HCT116 (cell line): ENCODE results near the gene PRKCH. TPM values are rescaled to one million over a fixed set of nuclear protein-coding genes. Genes with fewer than 3 reads are reported as not detected.

Source experiments
- ATAC-seq: fragments of 200-7000 bp; cut with Tn5 transposase; 2 replicates; pipeline ENCODE4 v1.9.1; 2020; ENCODE audit warnings: mild to moderate bottlenecking, moderate library complexity
- BruUV-seq: library from RNA; stranded (reverse); fragments of 400-500 nt; replicated peaks from 2 replicates; lab custom pipeline; 2021; lab: Mats Ljungman, UMichigan
- CTCF ChIA-PET: fragments of 300-600 bp; sonication (Branson Sonifier 250); formaldehyde crosslinking; loops from one replicate; lab custom pipeline; 2021; ENCODE audit warnings: antibody characterized with exemption; lab: Charles Lee
- POLR2A ChIA-PET: fragments of 300-600, 350-600 bp; sonication (Branson Sonifier 250); formaldehyde crosslinking; loops from one replicate; lab custom pipeline; 2021; ENCODE audit warnings: antibody characterized with exemption; lab: Charles Lee
- RAD21 ChIA-PET, 2 experiments: fragments of 300-600 bp; sonication (Branson Sonifier 250); formaldehyde crosslinking; loops; one replicate each; lab custom pipeline; 2023; ENCODE audit warnings: low total read pairs in 2 of 2; ENCODE audit not compliant: uncharacterized antibody in 2 of 2, unreplicated experiment in 2 of 2, low non-redundant PET in 1 of 2; lab: Charles Lee
- DNase-seq: peaks from one replicate; pipeline ENCODE4 v3.0.0-alpha.2; 2010; ENCODE audit warnings: low read depth, low spot score
- H2AFZ ChIP-seq: fragments of 200-600 bp; shearing (Covaris generic), sonication (generic); 2 replicates; pipeline ENCODE4 v1.6.1; 2017; ENCODE audit warnings: low read depth, mixed run types, mixed read lengths, antibody characterized with exemption, low read length; ENCODE audit not compliant: poor library complexity, severe bottlenecking
- H3K27ac ChIP-seq: 2 replicates; pipeline ENCODE4 v1.5.1; 2012; ENCODE audit warnings: low read depth, low read length
- H3K27me3 ChIP-seq: fragments of 200-600 bp; sonication (generic); 2 replicates; pipeline ENCODE4 v1.6.1; 2016; ENCODE audit warnings: mixed run types, low read length, mixed read lengths; ENCODE audit not compliant: insufficient read depth
- H3K36me3 ChIP-seq, 2 experiments: fragments of 200-500 bp in 1 of 2; fragments of 200-600 bp in 1 of 2; sonication (Bioruptor generic) in 1 of 2; sonication (generic) in 1 of 2; 2 replicates each; pipeline versions ENCODE4 v1.5.1 to v1.6.1; 2014 to 2016; ENCODE audit warnings: low read length in 2 of 2, inconsistent platforms in 1 of 2, mixed read lengths in 1 of 2, mixed run types in 1 of 2; ENCODE audit not compliant: insufficient read depth in 2 of 2, control insufficient read depth in 1 of 2
- H3K4me1 ChIP-seq, 2 experiments: fragments of 200-600 bp in 1 of 2; sonication (generic) in 1 of 2; 2 replicates each; pipeline versions ENCODE4 v1.5.1 to v1.6.1; 2012 to 2017; ENCODE audit warnings: low read length in 2 of 2, inconsistent platforms in 1 of 2, mild to moderate bottlenecking in 1 of 2, mixed read lengths in 1 of 2, mixed run types in 1 of 2, moderate library complexity in 1 of 2; ENCODE audit not compliant: insufficient read depth in 2 of 2, control insufficient read depth in 1 of 2
- H3K4me2 ChIP-seq: fragments of 200-600 bp; sonication (generic); 2 replicates; pipeline ENCODE4 v1.6.1; 2017; ENCODE audit warnings: mixed run types, low read length, mixed read lengths
- H3K4me3 ChIP-seq, 2 experiments: fragments of 200-600 bp in 1 of 2; sonication (generic) in 1 of 2; replicated peaks in 1 of 2; 2 replicates each; pipeline ENCODE4 v1.5.1; 2011 to 2016; ENCODE audit warnings: low read length in 2 of 2, control low read depth in 1 of 2, low read depth in 1 of 2, mild to moderate bottlenecking in 1 of 2, mixed read lengths in 1 of 2, mixed run types in 1 of 2
- H3K79me2 ChIP-seq: fragments of 200-600 bp; sonication (generic); 2 replicates; pipeline ENCODE4 v1.6.1; 2017; ENCODE audit warnings: mild to moderate bottlenecking, mixed run types, low read length, moderate library complexity, mixed read lengths; ENCODE audit not compliant: insufficient read depth
- H3K9ac ChIP-seq: fragments of 200-600 bp; sonication (generic); 2 replicates; pipeline ENCODE4 v1.6.1; 2016; ENCODE audit warnings: low read length, mixed read lengths
- H3K9me2 ChIP-seq: fragments of 200-600 bp; sonication (generic), shearing (Covaris generic); 2 replicates; pipeline ENCODE4 v1.6.1; 2017; ENCODE audit warnings: mixed run types, mild to moderate bottlenecking, moderate library complexity; ENCODE audit not compliant: insufficient read depth
- H3K9me3 ChIP-seq, 2 experiments: fragments of 200-500 bp in 1 of 2; fragments of 200-600 bp in 1 of 2; sonication (Bioruptor generic) in 1 of 2; sonication (generic) in 1 of 2; 2 replicates each; pipeline ENCODE4 v1.6.1; 2014 to 2017; ENCODE audit warnings: low read length in 2 of 2, mixed read lengths in 2 of 2, inconsistent platforms in 1 of 2, low read depth in 1 of 2, mild to moderate bottlenecking in 1 of 2, mixed run types in 1 of 2, moderate library complexity in 1 of 2; ENCODE audit not compliant: control insufficient read depth in 1 of 2, insufficient read depth in 1 of 2
- H4K20me1 ChIP-seq: fragments of 200-600 bp; sonication (generic), shearing (Covaris generic); 2 replicates; pipeline ENCODE4 v1.6.1; 2017; ENCODE audit warnings: mixed run types, mild to moderate bottlenecking, moderate library complexity; ENCODE audit not compliant: insufficient read depth
- CBX3 ChIP-seq: IDR thresholded peaks from 2 replicates; pipeline ENCODE4 v1.6.1; 2012; ENCODE audit warnings: low read depth
- CEBPB ChIP-seq: IDR thresholded peaks from 2 replicates; pipeline ENCODE4 v1.6.1; 2012; ENCODE audit warnings: low read depth
- EGR1 ChIP-seq: IDR thresholded peaks from 2 replicates; pipeline ENCODE4 v1.6.1; 2012; ENCODE audit warnings: low read depth
- EZH2 ChIP-seq: fragments of 200-600 bp; sonication (generic); IDR thresholded peaks from 2 replicates; pipeline ENCODE4 v1.6.1; 2017; ENCODE audit warnings: antibody characterized with exemption, mixed run types
- EZH2phosphoT487 ChIP-seq: fragments of 200-600 bp; IDR thresholded peaks from 2 replicates; pipeline ENCODE4 v1.6.1; 2018; ENCODE audit warnings: antibody characterized with exemption, borderline replicate concordance
- JUND ChIP-seq: IDR thresholded peaks from 2 replicates; pipeline ENCODE4 v1.6.1; 2012
- POLR2A ChIP-seq: IDR thresholded peaks from 2 replicates; pipeline ENCODE4 v1.7.0; 2011; ENCODE audit warnings: borderline replicate concordance; ENCODE audit not compliant: insufficient read depth, insufficient read length; ENCODE audit errors: extremely low read depth
- POLR2AphosphoS5 ChIP-seq: IDR thresholded peaks from 2 replicates; pipeline ENCODE4 v1.6.1; 2011; ENCODE audit warnings: mild to moderate bottlenecking, low read depth, low read length, moderate library complexity
- RAD21 ChIP-seq: IDR thresholded peaks from 2 replicates; pipeline ENCODE4 v1.6.1; 2012; ENCODE audit warnings: low read depth, mild to moderate bottlenecking
- YY1 ChIP-seq: IDR thresholded peaks from 2 replicates; pipeline ENCODE4 v1.6.1; 2011; ENCODE audit warnings: low read length, low read depth, moderate library complexity, mild to moderate bottlenecking; ENCODE audit not compliant: insufficient replicate concordance; ENCODE audit errors: extremely low read depth
- ZFX ChIP-seq: fragments of 450-650 bp; IDR thresholded peaks from 2 replicates; pipeline ENCODE4 v1.6.1; 2017
- ZNF274 ChIP-seq: fragments of 200-500 bp; sonication (Bioruptor generic); IDR thresholded peaks from 2 replicates; pipeline ENCODE4 v1.6.1; 2014; ENCODE audit warnings: mild to moderate bottlenecking, low read depth, low read length, inconsistent platforms
- intact Hi-C: fragments of 100-400 bp; cut with micrococcal nuclease; formaldehyde crosslinking; loops from 2 replicates; pipeline ENCODE4 v1.10.0; 2022
- total RNA-seq: library from RNA; stranded (reverse); gene quantifications from one replicate; pipeline ENCODE4 v1.2.1, GENCODE V29; 2021; ENCODE audit not compliant: unreplicated experiment
- TF ChIP-seq, protein P1 (sequence below): IDR thresholded peaks from 2 replicates; pipeline ENCODE4 v1.6.1; 2011; ENCODE audit warnings: mild to moderate bottlenecking, low read length, moderate library complexity; ENCODE audit not compliant: insufficient replicate concordance; ENCODE audit errors: extremely low read depth
- TF ChIP-seq, protein P2 (sequence below): IDR thresholded peaks from 2 replicates; pipeline ENCODE4 v1.6.1; 2012
- TF ChIP-seq, protein P3 (sequence below): IDR thresholded peaks from 2 replicates; pipeline ENCODE4 v1.6.1; 2012
- TF ChIP-seq, protein P4 (sequence below): IDR thresholded peaks from 2 replicates; pipeline ENCODE4 v1.6.1; 2012; ENCODE audit warnings: low read depth

The PRKCH gene
- total RNA-seq, 1 experiment from 2014 or later, result 16.6 TPM

DNA sequence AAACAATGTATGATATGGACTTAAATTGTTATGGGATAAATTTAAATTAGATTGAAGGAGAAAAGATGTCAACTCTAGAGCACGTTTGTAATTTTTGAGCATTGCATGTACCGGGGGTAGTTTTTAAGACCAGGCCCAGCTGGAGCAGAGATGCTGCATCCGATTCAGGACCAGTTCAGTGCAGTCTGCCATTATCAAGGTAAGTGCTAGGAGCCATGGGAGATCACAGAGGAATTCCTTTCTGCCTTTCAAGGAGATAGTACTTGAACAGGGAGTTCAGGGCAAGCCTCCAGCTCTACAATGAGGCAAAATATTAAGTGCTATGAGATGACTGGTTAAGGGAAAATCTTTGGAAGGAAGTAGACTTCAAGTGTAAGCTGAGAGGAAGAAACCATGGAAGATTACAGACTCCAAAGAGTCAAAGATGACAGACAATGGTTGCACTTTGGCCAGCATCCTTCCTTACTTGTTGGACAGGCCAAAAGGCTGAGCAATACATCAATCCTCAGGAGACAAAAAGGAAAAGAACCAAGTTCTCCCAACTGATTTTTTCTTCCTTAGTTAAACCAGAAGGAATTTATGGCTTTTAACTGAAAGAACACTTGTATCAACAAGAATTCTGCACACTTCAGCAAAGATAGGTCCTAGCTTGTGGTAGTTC, 260.7 kb downstream of the PRKCH start:
- TF ChIP-seq, protein P1, sequence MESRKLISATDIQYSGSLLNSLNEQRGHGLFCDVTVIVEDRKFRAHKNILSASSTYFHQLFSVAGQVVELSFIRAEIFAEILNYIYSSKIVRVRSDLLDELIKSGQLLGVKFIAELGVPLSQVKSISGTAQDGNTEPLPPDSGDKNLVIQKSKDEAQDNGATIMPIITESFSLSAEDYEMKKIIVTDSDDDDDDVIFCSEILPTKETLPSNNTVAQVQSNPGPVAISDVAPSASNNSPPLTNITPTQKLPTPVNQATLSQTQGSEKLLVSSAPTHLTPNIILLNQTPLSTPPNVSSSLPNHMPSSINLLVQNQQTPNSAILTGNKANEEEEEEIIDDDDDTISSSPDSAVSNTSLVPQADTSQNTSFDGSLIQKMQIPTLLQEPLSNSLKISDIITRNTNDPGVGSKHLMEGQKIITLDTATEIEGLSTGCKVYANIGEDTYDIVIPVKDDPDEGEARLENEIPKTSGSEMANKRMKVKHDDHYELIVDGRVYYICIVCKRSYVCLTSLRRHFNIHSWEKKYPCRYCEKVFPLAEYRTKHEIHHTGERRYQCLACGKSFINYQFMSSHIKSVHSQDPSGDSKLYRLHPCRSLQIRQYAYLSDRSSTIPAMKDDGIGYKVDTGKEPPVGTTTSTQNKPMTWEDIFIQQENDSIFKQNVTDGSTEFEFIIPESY, result no peak
- TF ChIP-seq JUND (no peak), CEBPB (no peak), ZNF274 (no peak), YY1 (no peak), POLR2AphosphoS5 (no peak), EZH2phosphoT487 (no peak), EZH2 (no peak), RAD21 (no peak), POLR2A (no peak), EGR1 (no peak), CBX3 (no peak), ZFX (no peak)
- TF ChIP-seq, protein P2, sequence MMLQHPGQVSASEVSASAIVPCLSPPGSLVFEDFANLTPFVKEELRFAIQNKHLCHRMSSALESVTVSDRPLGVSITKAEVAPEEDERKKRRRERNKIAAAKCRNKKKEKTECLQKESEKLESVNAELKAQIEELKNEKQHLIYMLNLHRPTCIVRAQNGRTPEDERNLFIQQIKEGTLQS, result no peak
- TF ChIP-seq, protein P3, sequence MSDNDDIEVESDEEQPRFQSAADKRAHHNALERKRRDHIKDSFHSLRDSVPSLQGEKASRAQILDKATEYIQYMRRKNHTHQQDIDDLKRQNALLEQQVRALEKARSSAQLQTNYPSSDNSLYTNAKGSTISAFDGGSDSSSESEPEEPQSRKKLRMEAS, result no peak
- TF ChIP-seq, protein P4, sequence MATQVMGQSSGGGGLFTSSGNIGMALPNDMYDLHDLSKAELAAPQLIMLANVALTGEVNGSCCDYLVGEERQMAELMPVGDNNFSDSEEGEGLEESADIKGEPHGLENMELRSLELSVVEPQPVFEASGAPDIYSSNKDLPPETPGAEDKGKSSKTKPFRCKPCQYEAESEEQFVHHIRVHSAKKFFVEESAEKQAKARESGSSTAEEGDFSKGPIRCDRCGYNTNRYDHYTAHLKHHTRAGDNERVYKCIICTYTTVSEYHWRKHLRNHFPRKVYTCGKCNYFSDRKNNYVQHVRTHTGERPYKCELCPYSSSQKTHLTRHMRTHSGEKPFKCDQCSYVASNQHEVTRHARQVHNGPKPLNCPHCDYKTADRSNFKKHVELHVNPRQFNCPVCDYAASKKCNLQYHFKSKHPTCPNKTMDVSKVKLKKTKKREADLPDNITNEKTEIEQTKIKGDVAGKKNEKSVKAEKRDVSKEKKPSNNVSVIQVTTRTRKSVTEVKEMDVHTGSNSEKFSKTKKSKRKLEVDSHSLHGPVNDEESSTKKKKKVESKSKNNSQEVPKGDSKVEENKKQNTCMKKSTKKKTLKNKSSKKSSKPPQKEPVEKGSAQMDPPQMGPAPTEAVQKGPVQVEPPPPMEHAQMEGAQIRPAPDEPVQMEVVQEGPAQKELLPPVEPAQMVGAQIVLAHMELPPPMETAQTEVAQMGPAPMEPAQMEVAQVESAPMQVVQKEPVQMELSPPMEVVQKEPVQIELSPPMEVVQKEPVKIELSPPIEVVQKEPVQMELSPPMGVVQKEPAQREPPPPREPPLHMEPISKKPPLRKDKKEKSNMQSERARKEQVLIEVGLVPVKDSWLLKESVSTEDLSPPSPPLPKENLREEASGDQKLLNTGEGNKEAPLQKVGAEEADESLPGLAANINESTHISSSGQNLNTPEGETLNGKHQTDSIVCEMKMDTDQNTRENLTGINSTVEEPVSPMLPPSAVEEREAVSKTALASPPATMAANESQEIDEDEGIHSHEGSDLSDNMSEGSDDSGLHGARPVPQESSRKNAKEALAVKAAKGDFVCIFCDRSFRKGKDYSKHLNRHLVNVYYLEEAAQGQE, result no peak
- ChIA-PET RAD21 (no interaction called here), CTCF (no interaction called here), POLR2A (interaction anchor here (0.8 to 1.3 kb wide), 2 partner anchors 11 to 22 kb away, joined by 3 read pairs; no protein-coding TSS in a partner anchor)
- Histone ChIP-seq H3K9me3 (no peaks in the 10 kb centered on the region), H3K27ac (no peak overlapping the region), H3K4me2 (no peak overlapping the region), H2AFZ (no peak overlapping the region), H4K20me1 (no peaks in the 10 kb centered on the region), H3K4me3 (no peak overlapping the region), H3K27me3 (no peaks in the 10 kb centered on the region), H3K4me1 (peaks cover 0 to 12% of the 10 kb centered on the region in 2 experiments; a peak in 2 of 4 replicates), H3K79me2 (no peaks in the 10 kb centered on the region), H3K9me2 (no peaks in the 10 kb centered on the region), H3K9ac (no peak overlapping the region), H3K36me3 (no peaks in the 10 kb centered on the region)
- no TSS peak for BruUV-seq
- DNase-seq (no peak), ATAC-seq (no peak)
- intact Hi-C loops, result no loop called here
